HepG2 (cell line): ENCODE data around the gene MSMO1. TPM values are rescaled to one million over a fixed set of nuclear protein-coding genes. Genes with fewer than 3 reads are reported as not detected.

ENCODE experiments used
- ASH2L ChIP-seq: fragments of 300-600, 200-600 bp; sonication (generic); IDR thresholded peaks from 2 replicates; pipeline ENCODE4 v1.7.0; 2017; ENCODE audit warnings: low read depth, mild to moderate bottlenecking, moderate library complexity, mixed read lengths, low read length; ENCODE audit not compliant: insufficient read length
- GTF2F1 ChIP-seq: fragments of 150-350 bp; IDR thresholded peaks from 2 replicates; pipeline ENCODE4 v1.6.1; 2014; ENCODE audit warnings: low read length
- HNF4G ChIP-seq, 2 experiments: sonication (generic) in 1 of 2; formaldehyde crosslinking in 1 of 2; IDR thresholded peaks; 2 replicates each; pipeline versions ENCODE4 v1.4.0 to v1.6.1; 2011 to 2020; ENCODE audit warnings: borderline replicate concordance in 2 of 2, low read depth in 2 of 2, mild to moderate bottlenecking in 2 of 2, low read length in 1 of 2, missing genetic modification reagents in 1 of 2, moderate library complexity in 1 of 2
- IKZF5 ChIP-seq: IDR thresholded peaks from 2 replicates; pipeline ENCODE4 v1.6.1; 2018; ENCODE audit warnings: missing genetic modification reagents, mild to moderate bottlenecking, missing compliant biosample characterization
- IRX3 ChIP-seq: sonication (generic); formaldehyde crosslinking; IDR thresholded peaks from 2 replicates; pipeline ENCODE4 v1.8.1; 2023; ENCODE audit warnings: mild to moderate bottlenecking, low read depth, missing genetic modification reagents, borderline replicate concordance
- JUNB ChIP-seq: sonication (generic); formaldehyde crosslinking; IDR thresholded peaks from 2 replicates; pipeline ENCODE4 v1.8.0; 2022; ENCODE audit warnings: missing genetic modification reagents, mild to moderate bottlenecking, borderline replicate concordance
- KLF13 ChIP-seq: sonication (generic); formaldehyde crosslinking; IDR thresholded peaks from 2 replicates; pipeline ENCODE4 v1.4.0; 2020; ENCODE audit warnings: mild to moderate bottlenecking, missing genetic modification reagents
- MAF1 ChIP-seq: sonication (generic); formaldehyde crosslinking; IDR thresholded peaks from 2 replicates; pipeline ENCODE4 v1.5.0; 2020; ENCODE audit warnings: missing genetic modification reagents, borderline replicate concordance
- MYPOP ChIP-seq: sonication (generic); formaldehyde crosslinking; IDR thresholded peaks from 2 replicates; pipeline ENCODE4 v1.8.1; 2023; ENCODE audit warnings: mild to moderate bottlenecking, moderate library complexity, missing genetic modification reagents
- MZF1 ChIP-seq: sonication (generic); formaldehyde crosslinking; IDR thresholded peaks from 2 replicates; pipeline ENCODE4 v1.8.1; 2023; ENCODE audit warnings: mild to moderate bottlenecking, missing genetic modification reagents, borderline replicate concordance
- NR2F1 ChIP-seq, 2 experiments: fragments of 450-650 bp in 1 of 2; formaldehyde crosslinking in 1 of 2; IDR thresholded peaks; 2 replicates each; pipeline versions ENCODE4 v1.5.0 to v1.6.1; 2016 to 2020; ENCODE audit warnings: mild to moderate bottlenecking in 1 of 2, missing compliant biosample characterization in 1 of 2, missing genetic modification reagents in 1 of 2, moderate library complexity in 1 of 2
- RAD21 ChIP-seq: fragments of 450-650 bp; formaldehyde crosslinking; IDR thresholded peaks from 2 replicates; pipeline ENCODE4 v1.5.0; 2020; ENCODE audit warnings: mild to moderate bottlenecking
- SNAPC5 ChIP-seq: sonication (generic); formaldehyde crosslinking; IDR thresholded peaks from 2 replicates; pipeline ENCODE4 v1.8.1; 2023; ENCODE audit warnings: mild to moderate bottlenecking, missing genetic modification reagents, borderline replicate concordance
- TERF1 ChIP-seq: sonication (generic); formaldehyde crosslinking; IDR thresholded peaks from 2 replicates; pipeline ENCODE4 v1.8.0; 2022; ENCODE audit warnings: mild to moderate bottlenecking, missing genetic modification reagents, moderate library complexity
- ZBTB4 ChIP-seq: sonication (generic); formaldehyde crosslinking; IDR thresholded peaks from 2 replicates; pipeline ENCODE4 v1.4.0; 2020; ENCODE audit warnings: missing genetic modification reagents, mild to moderate bottlenecking, borderline replicate concordance
- ZNF512B ChIP-seq: sonication (generic); formaldehyde crosslinking; IDR thresholded peaks from 2 replicates; pipeline ENCODE4 v1.5.1; 2020; ENCODE audit warnings: missing genetic modification reagents, mild to moderate bottlenecking, borderline replicate concordance
- polyA plus RNA-seq, 8 experiments: library from polyadenylated mRNA; depleted of rRNA in 3 of 8; stranded (reverse) in 7 of 8; unstranded in 1 of 8; fragments of >200 nt; fragmentation: Illumina TruSeq in 4 of 8; extraction: Trizol in 4 of 8; gene quantifications; 2 replicates each; pipeline versions ENCODE4 v1.2.1 to v1.2.3, GENCODE V29; 2011 to 2016; ENCODE audit warnings: low read depth in 4 of 8, missing spikeins in 1 of 8, mixed read lengths in 1 of 8; ENCODE audit not compliant: insufficient read depth in 1 of 8
- total RNA-seq, 5 experiments: library from RNA; depleted of rRNA; stranded (reverse); fragments of >200 nt; fragmentation: Illumina TruSeq; extraction: Trizol; gene quantifications; 2 replicates each; pipeline ENCODE4 v1.2.3, GENCODE V29; 2016; ENCODE audit warnings: low read depth in 1 of 5

Gene MSMO1
- total and polyA plus RNA-seq, 2 of the 13 experiments (the other 11 are each of a cell fraction or from before 2014, with no cell fraction given): 98.1 to 216 TPM

GRCh38 chr4:165378745-165379677, 51.5 kb downstream of the MSMO1 start, which contains the start of gene CPE (continued):
- no peak for TF ChIP-seq MZF1 (CRISPR knock-in tag)
- TF ChIP-seq HNF4G (IDR thresholded peaks at IDR 0.05; ENCODE audit: borderline replicate concordance, low read depth, low read length): no peak
- TF ChIP-seq HNF4G (CRISPR knock-in tag; IDR thresholded peaks at IDR 0.05; ENCODE audit: borderline replicate concordance, low read depth): no peak
- peak; percentile 84 for TF ChIP-seq ASH2L
- TF ChIP-seq MYPOP (CRISPR knock-in tag): peak; percentile 92
- TF ChIP-seq SNAPC5: no peak
- TF ChIP-seq TERF1 (CRISPR knock-in tag): no peak
- no peak for TF ChIP-seq KLF13 (CRISPR knock-in tag)
- TF ChIP-seq RAD21: peak; percentile 87
- no peak; a peak in 1 of 4 replicates for TF ChIP-seq NR2F1 (CRISPR knock-in tag; IDR thresholded peaks at IDR 0.05)
- no peak for TF ChIP-seq IRX3
- peak; percentile 34; the same call in 1 of the 2 replicates for TF ChIP-seq IKZF5 (CRISPR knock-in tag)
- TF ChIP-seq JUNB (CRISPR knock-in tag): no peak
- no peak for TF ChIP-seq MAF1 (CRISPR knock-in tag)
- TF ChIP-seq GTF2F1: 0 out of 2 replicates have a peak, but pooled peaks have one; percentile 34
- no peak for TF ChIP-seq ZBTB4
- no peak for TF ChIP-seq ZNF512B (CRISPR knock-in tag)
